Memory B cell (primary cell): ENCODE data around the gene USP11.

ENCODE experiments used
- ATAC-seq: fragments of 150-1000 bp; cut with Tn5 transposase; 2 replicates; pipeline ENCODE4 v1.10.0; 2021; ENCODE audit warnings: low read depth, mild to moderate bottlenecking, moderate library complexity
- DNase-seq, 2 donors: peaks; one replicate each; pipeline ENCODE4 v3.0.0; 2022; ENCODE audit warnings: low spot score in 2 of 2
- H3K27ac Mint-ChIP-seq: one replicate; pipeline ENCODE4 v1.8.0; 2022; ENCODE audit warnings: mild to moderate bottlenecking, moderate library complexity, mixed read lengths
- H3K27me3 Mint-ChIP-seq: one replicate; pipeline ENCODE4 v1.8.0; 2022; ENCODE audit warnings: mixed read lengths
- H3K36me3 Mint-ChIP-seq: one replicate; pipeline ENCODE4 v1.8.0; 2022; ENCODE audit warnings: mild to moderate bottlenecking, mixed read lengths
- H3K4me1 Mint-ChIP-seq: one replicate; pipeline ENCODE4 v1.8.0; 2022; ENCODE audit warnings: mixed read lengths
- H3K4me3 Mint-ChIP-seq: one replicate; pipeline ENCODE4 v1.8.0; 2022; ENCODE audit warnings: mild to moderate bottlenecking, moderate library complexity, mixed read lengths
- H3K9me3 Mint-ChIP-seq: one replicate; pipeline ENCODE4 v1.8.0; 2022; ENCODE audit warnings: mixed read lengths

USP11 gene

GRCh38 chrX:47232803-47233332, at the start of gene USP11:
USP11 (plus strand) TSS chrX:47233009; CDS start chrX:47233044, 35 bp downstream.
- H3K9me3 Mint-ChIP-seq, result no peaks in the 10 kb centered on the region
- ATAC-seq (peak; percentile 23), DNase-seq (peak in 1 of 2 donors; percentile 49)
- H3K27ac Mint-ChIP-seq, result peak within 1 kb of the TSS; percentile 98
- H3K4me3 Mint-ChIP-seq, result peak within 1 kb of the TSS; percentile 91
- peaks cover 11% of the 10 kb centered on the region for H3K36me3 Mint-ChIP-seq
- H3K4me1 Mint-ChIP-seq, result peaks cover 6% of the 10 kb centered on the region
- H3K27me3 Mint-ChIP-seq, result no peaks in the 10 kb centered on the region

GRCh38 chrX:47184486-47184885, 48.3 kb upstream of the USP11 start:
- no peaks in the 10 kb centered on the region for H3K9me3 Mint-ChIP-seq
- H3K4me3 Mint-ChIP-seq, result no peak overlapping the region
- H3K36me3 Mint-ChIP-seq, result peaks cover 22% of the 10 kb centered on the region
- ATAC-seq, result no peak
- no peak overlapping the region for H3K27ac Mint-ChIP-seq
- H3K27me3 Mint-ChIP-seq, result no peaks in the 10 kb centered on the region
- peaks cover 2% of the 10 kb centered on the region for H3K4me1 Mint-ChIP-seq
- DNase-seq, result no peak

DNA sequence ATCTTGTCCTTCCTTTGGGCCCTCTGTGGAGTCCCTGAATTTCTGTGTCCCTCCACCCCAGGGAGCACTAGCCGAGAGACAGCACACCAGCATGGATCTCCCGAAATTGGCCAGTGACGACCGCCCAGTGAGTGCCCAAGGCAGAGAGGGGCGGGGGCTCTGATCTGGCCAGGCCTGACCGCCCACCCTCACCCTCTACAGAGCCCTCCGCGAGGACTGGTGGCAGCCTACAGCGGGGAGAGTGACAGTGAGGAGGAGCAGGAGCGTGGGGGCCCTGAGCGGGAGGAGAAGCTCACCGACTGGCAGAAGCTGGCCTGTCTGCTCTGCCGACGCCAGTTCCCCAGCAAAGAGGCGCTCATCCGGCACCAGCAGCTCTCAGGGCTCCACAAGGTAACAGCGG, 47.6 kb upstream of the USP11 start:
- no peak overlapping the region for H3K27ac Mint-ChIP-seq
- no peak overlapping the region for H3K4me3 Mint-ChIP-seq
- no peaks in the 10 kb centered on the region for H3K27me3 Mint-ChIP-seq
- no peak for ATAC-seq
- H3K4me1 Mint-ChIP-seq, result peaks cover 2% of the 10 kb centered on the region
- no peak for DNase-seq
- peaks cover 20% of the 10 kb centered on the region for H3K36me3 Mint-ChIP-seq
- H3K9me3 Mint-ChIP-seq, result no peaks in the 10 kb centered on the region

DNA sequence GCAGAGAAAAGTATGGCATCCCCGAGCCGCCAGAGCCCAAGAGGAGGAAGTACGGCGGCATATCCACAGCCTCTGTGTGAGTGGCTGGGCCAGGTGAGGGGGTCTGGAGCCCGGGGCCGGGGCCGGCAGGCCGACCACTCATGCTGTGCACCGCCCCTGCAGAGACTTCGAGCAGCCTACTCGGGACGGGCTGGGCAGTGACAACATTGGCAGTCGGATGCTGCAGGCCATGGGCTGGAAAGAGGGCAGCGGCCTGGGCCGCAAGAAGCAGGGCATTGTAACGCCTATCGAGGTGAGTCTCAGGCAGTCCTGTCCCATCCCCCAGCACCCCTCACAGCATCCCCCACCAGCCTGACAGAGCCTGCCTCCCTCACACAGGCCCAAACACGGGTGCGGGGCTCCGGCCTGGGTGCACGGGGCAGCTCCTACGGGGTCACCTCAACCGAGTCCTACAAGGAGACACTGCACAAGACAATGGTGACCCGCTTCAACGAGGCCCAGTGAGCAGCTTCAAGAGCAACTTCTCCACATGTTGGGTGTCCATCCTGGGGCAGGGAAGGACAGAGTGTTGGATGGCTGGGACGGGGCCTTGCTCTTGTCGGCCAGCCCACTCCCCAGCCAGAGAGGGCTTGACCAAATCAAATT, 46.6 kb upstream of the USP11 start:
- DNase-seq (no peak), ATAC-seq (no peak)
- no peaks in the 10 kb centered on the region for H3K27me3 Mint-ChIP-seq
- no peak overlapping the region for H3K27ac Mint-ChIP-seq
- H3K4me3 Mint-ChIP-seq, result no peak overlapping the region
- peaks cover 5% of the 10 kb centered on the region for H3K4me1 Mint-ChIP-seq
- no peaks in the 10 kb centered on the region for H3K9me3 Mint-ChIP-seq
- peaks cover 16% of the 10 kb centered on the region for H3K36me3 Mint-ChIP-seq

DNA sequence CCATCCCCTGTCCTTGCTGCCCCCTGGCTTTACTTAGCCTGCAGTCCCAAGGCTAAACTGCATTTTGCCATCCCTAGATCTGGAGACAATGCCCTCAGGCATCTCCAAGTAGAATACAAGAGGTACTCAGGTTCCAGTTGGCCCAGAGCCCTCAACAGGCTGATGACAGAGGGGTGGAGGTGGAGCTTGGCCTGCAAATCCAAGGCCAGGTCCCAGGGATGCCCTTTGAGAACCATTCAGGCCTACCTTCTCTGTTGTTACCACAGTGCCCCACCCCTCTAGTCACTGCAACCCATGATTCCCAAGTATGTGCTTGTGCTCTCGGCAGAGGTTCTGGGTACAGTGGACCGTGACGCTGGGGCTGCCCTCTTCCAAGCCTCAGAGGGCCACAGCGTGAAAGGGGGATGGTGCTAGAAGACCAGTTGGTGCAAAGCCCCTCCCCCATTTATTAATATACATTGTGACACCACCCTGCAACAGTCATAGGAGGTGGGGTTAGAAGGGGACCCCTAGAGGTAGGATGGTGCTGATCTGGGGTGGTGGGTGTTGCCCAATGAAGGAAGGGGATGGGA, 45.6 kb upstream of the USP11 start:
- peaks cover 5% of the 10 kb centered on the region for H3K4me1 Mint-ChIP-seq
- peaks cover 11% of the 10 kb centered on the region for H3K36me3 Mint-ChIP-seq
- DNase-seq (no peak), ATAC-seq (no peak)
- H3K4me3 Mint-ChIP-seq, result no peak overlapping the region
- H3K27me3 Mint-ChIP-seq, result no peaks in the 10 kb centered on the region
- H3K27ac Mint-ChIP-seq, result no peak overlapping the region
- H3K9me3 Mint-ChIP-seq, result no peaks in the 10 kb centered on the region

DNA sequence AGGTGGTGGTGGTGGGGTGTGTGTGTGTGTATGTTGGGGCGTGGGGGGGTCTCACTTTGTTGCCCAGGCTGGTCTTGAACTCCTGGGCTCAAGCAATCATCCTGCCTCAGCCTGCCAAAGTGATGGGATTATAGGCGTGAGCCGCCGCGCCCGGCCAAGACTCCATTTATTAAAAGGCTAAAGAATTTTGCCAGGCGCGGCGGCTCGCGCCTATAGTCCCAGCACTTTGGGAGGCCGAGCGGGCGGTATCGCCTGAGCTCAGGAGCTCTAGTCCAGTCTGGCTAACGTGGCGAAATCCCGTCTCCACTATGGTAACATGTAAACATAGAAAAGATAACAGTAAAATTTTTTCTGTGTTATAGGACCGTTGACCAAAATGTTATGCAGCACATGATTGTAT, 42.9 kb upstream of the USP11 start:
- DNase-seq (no peak), ATAC-seq (no peak)
- no peak overlapping the region for H3K4me3 Mint-ChIP-seq
- peaks cover 11% of the 10 kb centered on the region for H3K4me1 Mint-ChIP-seq
- peaks cover 5% of the 10 kb centered on the region for H3K36me3 Mint-ChIP-seq
- no peaks in the 10 kb centered on the region for H3K9me3 Mint-ChIP-seq
- H3K27me3 Mint-ChIP-seq, result no peaks in the 10 kb centered on the region
- H3K27ac Mint-ChIP-seq, result no peak overlapping the region

- Mint-ChIP-seq H3K4me3 (peak overlapping the region; percentile 93), H3K27ac (peak overlapping the region; percentile 93), H3K36me3 (peaks cover 4% of the 10 kb centered on the region), H3K4me1 (peaks cover 16% of the 10 kb centered on the region), H3K9me3 (no peaks in the 10 kb centered on the region), H3K27me3 (no peaks in the 10 kb centered on the region)
- ATAC-seq (peak; percentile 73), DNase-seq (peak; percentile 62 to 72)
These were observed 42.2 kb upstream of the USP11 start for GRCh38 chrX:47190445-47191269.

DNA sequence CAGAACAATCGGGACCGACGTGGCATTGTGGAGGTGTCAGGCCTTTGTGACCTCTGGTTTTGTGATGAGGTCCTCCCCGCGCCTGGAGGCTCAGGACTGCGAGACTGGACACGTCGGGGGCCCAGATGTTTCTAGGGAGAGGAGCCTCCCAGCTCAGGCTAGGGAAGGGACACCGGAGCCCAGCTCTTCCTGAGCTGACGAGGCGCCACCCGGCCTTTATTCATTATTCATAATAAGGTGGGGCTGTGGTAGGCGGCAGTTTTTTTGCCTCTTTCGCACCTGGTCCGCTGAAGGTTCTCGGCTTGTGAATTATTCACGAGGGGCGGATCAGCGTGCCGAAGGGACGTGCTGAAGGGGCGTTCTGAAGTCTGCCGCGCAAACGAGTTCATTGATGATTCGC, 41.5 kb upstream of the USP11 start:
- Mint-ChIP-seq H3K9me3 (no peaks in the 10 kb centered on the region), H3K4me3 (peak overlapping the region; percentile 93), H3K27ac (peak overlapping the region; percentile 93), H3K36me3 (peaks cover 6% of the 10 kb centered on the region), H3K4me1 (peaks cover 22% of the 10 kb centered on the region), H3K27me3 (no peaks in the 10 kb centered on the region)
- DNase-seq (peak; percentile 21 to 28), ATAC-seq (peak; percentile 15)

GRCh38 chrX:47191806-47192401, 40.9 kb upstream of the USP11 start:
- Mint-ChIP-seq H3K27ac (peak overlapping the region; percentile 82), H3K9me3 (no peaks in the 10 kb centered on the region), H3K27me3 (no peaks in the 10 kb centered on the region), H3K36me3 (peaks cover 6% of the 10 kb centered on the region), H3K4me3 (peak overlapping the region; percentile 93), H3K4me1 (peaks cover 26% of the 10 kb centered on the region)
- ATAC-seq (no peak), DNase-seq (no peak)

- H3K36me3 Mint-ChIP-seq, result peaks cover 7% of the 10 kb centered on the region
- peaks cover 30% of the 10 kb centered on the region for H3K4me1 Mint-ChIP-seq
- H3K27me3 Mint-ChIP-seq, result no peaks in the 10 kb centered on the region
- H3K4me3 Mint-ChIP-seq, result peak within 1 kb of the TSS; percentile 95
- DNase-seq (peak; percentile 85 to 96), ATAC-seq (peak; percentile 74)
- peak within 1 kb of the TSS; percentile 95 for H3K27ac Mint-ChIP-seq
- H3K9me3 Mint-ChIP-seq, result no peaks in the 10 kb centered on the region
These were observed 39.2 kb upstream of the USP11 start, which contains the start of gene UBA1 for GRCh38 chrX:47193475-47194193. UBA1 (plus strand) TSS chrX:47193829; CDS start chrX:47198803, 4,974 bp downstream.

DNA sequence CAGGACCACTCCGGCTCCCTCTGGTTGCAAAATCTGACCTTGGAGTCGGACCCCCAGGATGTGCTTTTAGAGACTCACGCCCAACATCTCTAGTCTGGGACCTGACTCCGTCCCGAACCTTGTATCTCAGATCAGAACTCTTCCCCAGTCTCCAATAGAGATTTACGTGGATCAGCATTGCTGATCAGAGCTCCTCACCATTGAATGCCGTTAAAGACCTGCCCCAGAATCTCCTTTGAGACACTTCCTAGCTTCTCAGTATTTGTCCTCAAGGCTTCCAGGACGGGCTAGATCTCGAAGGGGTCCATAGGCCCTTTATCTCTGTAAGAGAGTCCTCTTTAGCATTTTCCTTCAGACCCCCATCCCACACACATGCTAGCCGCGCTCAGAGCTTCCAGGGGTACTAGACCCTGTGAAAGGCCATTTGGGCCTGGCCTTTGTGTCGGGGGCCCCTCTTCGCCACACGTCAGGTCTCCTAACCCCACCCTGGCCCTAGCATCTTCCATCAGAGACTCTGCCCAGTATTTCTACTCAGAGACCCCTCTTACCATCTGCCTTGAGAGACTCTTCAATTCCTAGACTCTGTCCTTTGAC, 38.5 kb upstream of the USP11 start:
- no peaks in the 10 kb centered on the region for H3K27me3 Mint-ChIP-seq
- ATAC-seq, result no peak
- H3K36me3 Mint-ChIP-seq, result peaks cover 11% of the 10 kb centered on the region
- no peaks in the 10 kb centered on the region for H3K9me3 Mint-ChIP-seq
- DNase-seq, result no peak
- peak overlapping the region; percentile 95 for H3K4me3 Mint-ChIP-seq
- peaks cover 30% of the 10 kb centered on the region for H3K4me1 Mint-ChIP-seq
- H3K27ac Mint-ChIP-seq, result peak overlapping the region; percentile 95

- H3K36me3 Mint-ChIP-seq, result peaks cover 11% of the 10 kb centered on the region
- no peaks in the 10 kb centered on the region for H3K27me3 Mint-ChIP-seq
- H3K27ac Mint-ChIP-seq, result peak overlapping the region; percentile 29
- peak overlapping the region; percentile 95 for H3K4me3 Mint-ChIP-seq
- peaks cover 27% of the 10 kb centered on the region for H3K4me1 Mint-ChIP-seq
- no peak for ATAC-seq
- no peak for DNase-seq
- H3K9me3 Mint-ChIP-seq, result no peaks in the 10 kb centered on the region
These were observed 36.7 kb upstream of the USP11 start for GRCh38 chrX:47196098-47196497.

- H3K9me3 Mint-ChIP-seq, result no peaks in the 10 kb centered on the region
- DNase-seq (no peak), ATAC-seq (no peak)
- H3K4me1 Mint-ChIP-seq, result peaks cover 27% of the 10 kb centered on the region
- H3K27me3 Mint-ChIP-seq, result no peaks in the 10 kb centered on the region
- no peak overlapping the region for H3K4me3 Mint-ChIP-seq
- peak overlapping the region; percentile 47 for H3K27ac Mint-ChIP-seq
- H3K36me3 Mint-ChIP-seq, result peaks cover 16% of the 10 kb centered on the region
These were observed 35.3 kb upstream of the USP11 start for GRCh38 chrX:47197526-47197925.
